Ecto neural progenitor cell (in vitro differentiated cells): ENCODE results near the gene CD37.
"Not testable (repeated sequence)": the region's sequence is repeated elsewhere in the genome, so short reads cannot be mapped to it uniquely, and the experiment has no call there.

ENCODE experiments used
- DNase-seq: peaks from one replicate; pipeline ENCODE4 v3.0.0-alpha.2; 2018; ENCODE audit warnings: low spot score

Gene CD37

DNA sequence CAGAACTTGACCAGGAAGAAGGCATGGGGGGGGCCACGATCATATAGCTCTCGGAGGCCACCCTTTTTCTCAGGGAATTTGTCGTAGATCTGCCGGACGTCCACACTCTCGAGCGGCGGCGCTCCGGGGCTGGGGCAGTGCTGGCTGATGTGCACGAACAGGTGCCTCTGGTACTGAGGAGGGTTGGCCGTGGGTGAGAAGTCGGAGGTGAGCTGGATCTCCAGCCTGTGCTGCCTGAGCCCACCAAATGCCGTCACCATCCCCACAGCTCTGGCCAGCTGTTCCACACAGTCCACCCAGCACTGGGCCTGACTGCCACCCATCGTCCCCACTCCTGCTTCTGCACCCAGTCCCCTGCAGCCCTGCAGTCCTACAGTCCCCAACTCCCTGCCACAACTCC lies 12.0 kb downstream of the CD37 start:
- no peak for DNase-seq

DNA sequence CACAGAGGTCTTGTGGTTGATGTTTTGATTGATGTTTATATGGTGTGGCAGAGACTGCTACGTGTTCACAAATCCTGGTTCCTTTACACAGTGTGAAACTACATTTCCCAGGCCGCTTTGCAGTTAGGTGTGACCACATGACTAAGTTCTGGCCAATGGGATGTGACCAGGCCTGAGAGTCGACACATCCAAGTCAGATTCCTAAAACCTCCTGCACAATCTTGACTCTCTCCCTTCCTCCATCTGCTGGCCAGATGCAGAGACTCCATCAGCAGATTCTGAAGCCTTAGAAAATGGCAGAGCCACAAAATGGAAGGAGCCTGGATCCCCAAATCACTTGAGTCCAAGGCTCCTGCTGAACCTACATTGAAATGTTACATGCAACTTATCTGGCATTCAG lies 12.6 kb downstream of the CD37 start:
- peak; percentile 63 for DNase-seq

GRCh38 chr19:49348305-49349189 lies 13.3 kb downstream of the CD37 start:
- no peak for DNase-seq

DNA sequence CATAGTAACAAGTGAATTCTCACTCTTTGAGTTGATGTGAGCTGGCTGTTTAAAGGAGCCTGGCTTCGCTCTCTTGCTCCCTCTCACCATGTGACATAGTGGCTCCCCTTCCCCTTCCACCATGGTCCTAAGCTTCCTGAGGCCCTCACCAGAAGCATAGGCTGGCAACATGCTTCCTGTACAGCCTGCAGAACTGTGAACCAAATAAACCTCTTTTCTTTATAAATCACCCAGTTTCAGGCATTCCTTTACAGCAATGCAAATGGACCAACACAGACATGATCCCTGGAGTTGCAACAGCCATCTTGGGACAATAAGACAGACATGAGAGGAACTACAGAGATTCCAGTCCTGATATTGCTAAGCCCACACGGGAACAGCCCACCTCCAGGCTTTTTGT lies 14.4 kb downstream of the CD37 start:
- no peak for DNase-seq

DNA sequence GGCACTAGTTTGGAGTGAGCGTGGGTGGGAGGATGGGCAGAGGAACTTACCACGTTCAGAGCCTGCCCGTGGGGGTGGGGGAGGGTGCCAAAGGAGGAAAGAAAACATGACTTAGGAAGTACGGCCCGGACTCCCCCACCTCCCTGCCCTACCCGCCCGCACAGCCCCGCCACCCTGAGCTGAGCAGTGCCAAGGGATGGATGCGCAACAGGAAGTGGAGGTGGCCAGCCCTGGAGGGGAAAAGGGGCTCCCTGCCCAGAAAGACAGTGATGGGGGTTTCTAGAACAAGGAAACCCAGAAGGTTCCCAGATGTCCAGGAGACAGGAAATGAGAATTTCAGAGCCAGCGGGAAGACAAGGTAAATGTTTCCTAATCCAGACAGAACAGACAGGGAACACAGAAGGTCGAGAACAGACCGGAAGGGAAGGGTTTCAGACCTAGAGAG lies 20.7 kb downstream of the CD37 start:
- no peak for DNase-seq

- no peak for DNase-seq
These were observed 21.2 kb downstream of the CD37 start for GRCh38 chr19:49356382-49356781.

GRCh38 chr19:49357186-49357585 lies 22.0 kb downstream of the CD37 start:
- no peak for DNase-seq

GRCh38 chr19:49359851-49360820 lies 24.9 kb downstream of the CD37 start:
- DNase-seq: no peak

DNA sequence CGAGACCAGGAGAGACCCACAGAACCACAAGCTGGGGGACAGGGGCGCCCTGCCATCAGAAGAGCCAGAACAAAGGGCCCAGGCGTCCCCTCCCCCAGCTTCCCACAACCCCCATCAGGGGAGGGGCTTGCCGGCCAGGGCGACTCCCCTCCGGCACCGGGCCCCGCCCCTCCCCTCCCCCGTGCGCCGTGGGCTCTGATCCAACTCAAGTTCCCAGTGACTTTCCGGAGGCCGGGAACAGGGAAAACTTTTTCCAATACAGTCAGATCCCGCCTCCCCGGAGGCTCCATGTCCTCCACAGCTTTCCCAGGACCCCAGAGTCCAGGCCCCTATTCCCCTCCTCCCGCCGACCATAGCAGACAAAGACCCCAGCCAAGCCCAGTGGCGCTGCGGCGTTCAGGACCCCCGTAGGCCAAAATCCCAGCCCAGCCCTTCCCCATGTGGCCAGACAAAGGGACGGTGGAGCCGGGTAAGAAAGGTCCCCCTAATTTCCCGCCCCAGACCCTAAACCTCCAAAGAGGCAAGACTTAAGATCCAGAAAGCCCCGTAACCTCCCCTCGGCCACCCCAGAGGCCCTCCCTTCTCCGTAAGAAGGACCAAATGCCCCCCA lies 26.3 kb downstream of the CD37 start:
- peak; percentile 85 for DNase-seq

- peak; percentile 88 for DNase-seq
These were observed 27.1 kb downstream of the CD37 start, which contains the start of gene TEAD2 for GRCh38 chr19:49362048-49362928. TSS of gene TEAD2 (minus strand) at chr19:49362416. CDS start at chr19:49360075, 2,341 bp downstream.

DNA sequence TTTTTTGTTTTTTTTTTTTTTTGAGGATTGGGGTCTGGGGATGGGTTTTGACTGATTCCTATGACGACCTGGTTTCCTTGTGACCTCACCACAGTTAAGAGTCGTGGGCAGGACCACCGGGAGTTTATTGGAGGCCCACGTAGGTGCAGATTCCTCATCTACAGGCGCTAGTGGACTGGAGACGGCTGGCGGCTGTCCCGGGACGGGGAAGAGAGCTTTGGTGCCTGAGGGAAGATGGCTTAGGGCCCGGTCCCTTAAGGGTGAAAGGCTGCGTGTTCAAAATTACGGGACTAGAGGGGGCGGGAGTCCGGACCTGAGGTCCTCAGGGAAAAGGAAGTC lies 27.7 kb downstream of the CD37 start:
- no peak for DNase-seq

- DNase-seq: peak; percentile 100
These were observed 28.3 kb downstream of the CD37 start, which contains the start of gene DKKL1 for GRCh38 chr19:49363268-49364082. TSS of gene DKKL1 (plus strand) at chr19:49363877. CDS start at chr19:49363999, 122 bp downstream.

DNA sequence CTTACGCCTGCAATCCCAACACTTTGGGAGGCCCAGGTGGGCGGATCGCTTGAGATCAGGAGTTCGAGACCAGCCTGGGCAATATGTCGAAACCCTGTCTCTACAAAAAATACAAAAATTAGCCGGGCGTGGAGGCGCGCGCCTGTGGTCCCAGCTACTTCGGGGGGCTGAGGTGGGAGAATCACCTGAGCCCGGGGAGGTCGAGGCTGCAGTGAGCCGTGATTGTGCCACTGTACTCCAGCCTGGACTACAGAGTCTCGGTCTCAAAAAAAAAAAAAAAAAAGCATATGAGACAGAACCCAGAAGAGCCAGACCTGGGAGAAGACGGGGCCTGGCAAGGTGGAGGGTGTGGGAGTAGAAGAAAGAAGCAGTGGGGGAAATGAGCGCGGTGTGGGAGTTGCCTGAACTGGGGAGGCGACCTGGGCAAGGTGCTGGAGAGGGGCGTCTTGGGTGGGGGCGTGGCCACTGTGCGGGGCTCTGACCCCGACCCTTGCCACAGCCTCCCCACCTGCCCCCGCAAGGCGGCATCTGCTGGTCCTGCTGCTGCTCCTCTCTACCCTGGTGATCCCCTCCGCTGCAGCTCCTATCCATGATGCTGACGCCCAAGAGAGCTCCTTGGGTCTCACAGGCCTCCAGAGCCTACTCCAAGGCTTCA lies 29.0 kb downstream of the CD37 start:
- DNase-seq: peak; percentile 50

- no peak for DNase-seq
These were observed 30.9 kb downstream of the CD37 start for GRCh38 chr19:49366110-49366509.

DNA sequence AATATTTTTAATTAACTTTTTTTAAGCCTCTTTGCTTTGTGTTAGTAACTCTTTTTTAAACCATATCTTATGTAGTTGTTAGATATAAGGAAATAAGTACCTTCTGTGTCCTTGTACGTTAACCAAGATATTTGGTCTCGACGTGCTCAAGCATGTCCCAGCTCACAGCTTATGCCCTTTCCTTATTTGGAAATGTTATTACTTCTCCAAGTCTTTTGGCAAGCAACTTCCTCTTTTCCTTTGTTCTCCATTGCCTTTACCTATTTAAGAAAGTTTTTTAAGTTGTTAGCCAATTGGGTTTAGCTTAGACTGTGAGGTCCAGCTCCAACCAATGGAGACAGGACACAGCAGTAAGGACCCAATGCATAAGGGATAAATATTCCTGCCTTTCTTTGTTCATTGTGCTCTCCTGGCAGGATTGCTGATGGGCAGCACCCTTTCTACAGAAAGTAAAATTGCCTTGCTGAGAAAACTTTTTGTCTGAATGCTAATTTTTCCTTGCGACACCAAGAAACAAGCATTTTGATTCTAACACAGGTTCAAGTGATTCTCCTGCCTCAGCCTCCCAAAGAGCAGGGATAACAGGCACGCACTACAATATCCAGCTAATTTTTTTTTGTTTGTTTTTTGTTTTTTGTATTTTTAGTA lies 33.6 kb downstream of the CD37 start:
- DNase-seq: no peak

- no peak for DNase-seq
These were observed 36.0 kb downstream of the CD37 start for GRCh38 chr19:49371184-49371583.

DNA sequence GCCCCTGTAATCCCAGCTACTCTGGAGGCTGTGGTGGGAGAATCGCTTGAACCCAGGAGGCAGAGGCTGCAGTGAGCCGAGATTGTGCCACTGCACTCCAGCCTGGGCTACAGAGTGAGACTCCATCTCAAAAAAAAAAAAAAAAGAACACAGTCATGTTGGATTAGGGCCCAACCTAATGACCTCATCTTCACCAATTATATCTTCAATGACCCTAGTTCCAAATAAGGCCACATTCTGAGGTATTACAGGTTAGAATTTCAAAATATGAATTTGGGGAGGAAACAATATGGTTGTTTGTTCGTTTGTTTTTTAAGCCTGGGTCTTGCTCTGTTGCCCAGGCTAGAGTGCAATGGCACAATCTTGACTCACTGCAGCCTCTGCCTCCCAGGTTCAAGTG lies 38.0 kb downstream of the CD37 start:
- not testable (repeated sequence) for DNase-seq

DNA sequence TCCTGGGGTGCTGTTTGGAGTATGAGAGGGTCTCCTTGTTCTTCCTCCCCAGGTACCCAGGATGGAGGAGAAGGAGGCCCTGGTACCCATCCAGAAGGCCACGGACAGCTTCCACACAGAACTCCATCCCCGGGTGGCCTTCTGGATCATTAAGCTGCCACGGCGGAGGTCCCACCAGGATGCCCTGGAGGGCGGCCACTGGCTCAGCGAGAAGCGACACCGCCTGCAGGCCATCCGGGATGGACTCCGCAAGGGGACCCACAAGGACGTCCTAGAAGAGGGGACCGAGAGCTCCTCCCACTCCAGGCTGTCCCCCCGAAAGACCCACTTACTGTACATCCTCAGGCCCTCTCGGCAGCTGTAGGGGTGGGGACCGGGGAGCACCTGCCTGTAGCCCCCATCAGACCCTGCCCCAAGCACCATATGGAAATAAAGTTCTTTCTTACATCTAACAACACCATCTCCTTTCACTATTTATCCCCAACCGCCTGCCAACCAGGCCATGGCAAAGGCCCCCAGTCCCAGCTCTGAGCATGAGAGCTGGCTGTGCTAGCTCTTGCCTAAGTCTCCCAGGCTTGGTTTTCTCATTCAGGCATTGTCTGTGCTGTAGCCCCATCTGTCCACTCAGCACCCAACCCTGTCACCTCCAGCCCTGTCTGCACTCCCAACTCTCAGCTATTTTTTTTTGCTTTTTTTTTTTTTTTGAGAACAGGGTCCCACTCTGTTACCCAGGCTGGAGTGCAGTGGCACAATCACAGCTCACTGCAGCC lies 39.6 kb downstream of the CD37 start:
- no peak for DNase-seq
